Activated T-helper 1 cell treated with anti-CD3 and anti-CD28 coated beads, Interleukin-12 subunit alpha, Interleukin-12 subunit beta, Interleukin-2, Interleukin-4 antibody, amounts not matched to agents 30 ng/mL and 10 ng/mL and 1 ng/mL, durations not matched to agents 14 hours and 24 hours and 36 hours (primary cell): ENCODE data around the gene GLIPR2. TPM values are rescaled to one million over a fixed set of nuclear protein-coding genes. Genes with fewer than 3 reads are reported as not detected.

ENCODE experiments used
- DNase-seq: peaks from one replicate; pipeline ENCODE4 v3.0.0; 2021; ENCODE audit warnings: low spot score
- H3K27ac Mint-ChIP-seq: one replicate; pipeline ENCODE4 v1.8.0; 2021; ENCODE audit warnings: mild to moderate bottlenecking, mixed read lengths
- H3K27me3 Mint-ChIP-seq: one replicate; pipeline ENCODE4 v1.8.0; 2022; ENCODE audit warnings: mild to moderate bottlenecking, moderate library complexity, mixed read lengths; ENCODE audit not compliant: insufficient read depth
- H3K36me3 Mint-ChIP-seq: one replicate; pipeline ENCODE4 v1.8.0; 2021; ENCODE audit warnings: low read depth, mixed read lengths
- H3K4me1 Mint-ChIP-seq: one replicate; pipeline ENCODE4 v1.8.0; 2021; ENCODE audit warnings: low read depth, mixed read lengths
- H3K4me3 Mint-ChIP-seq: one replicate; pipeline ENCODE4 v1.8.0; 2021; ENCODE audit warnings: mild to moderate bottlenecking, moderate library complexity, mixed read lengths
- H3K9me3 Mint-ChIP-seq: one replicate; pipeline ENCODE4 v1.8.0; 2021; ENCODE audit warnings: mixed read lengths
- intact Hi-C: fragments of 100-400 bp; cut with micrococcal nuclease; formaldehyde crosslinking; loops from one replicate; pipeline ENCODE4 v1.15.1; 2024
- total RNA-seq: library from RNA; stranded (reverse); gene quantifications from 2 replicates; pipeline ENCODE4 v1.2.3, GENCODE V29; 2022

GLIPR2 gene
- total RNA-seq, 1 donor from 2014 or later = 27.5 TPM

- intact Hi-C loops = loop anchor here (1.0 kb wide), 1 partner anchor 11 kb away; no protein-coding TSS in a partner anchor
- peaks cover 90% of the 10 kb centered on the region for H3K4me1 Mint-ChIP-seq
- H3K9me3 Mint-ChIP-seq = peaks cover 2% of the 10 kb centered on the region
- H3K27me3 Mint-ChIP-seq = peaks cover 7% of the 10 kb centered on the region
- peaks cover 16% of the 10 kb centered on the region for H3K36me3 Mint-ChIP-seq
- peak overlapping the region; percentile 92 for H3K27ac Mint-ChIP-seq
- DNase-seq = peak; percentile 21
- H3K4me3 Mint-ChIP-seq = peak overlapping the region; percentile 77
These were observed 3.9 kb downstream of the GLIPR2 start for GRCh38 chr9:36140086-36141084.

- H3K9me3 Mint-ChIP-seq = peaks cover 11% of the 10 kb centered on the region
- peak overlapping the region; percentile 92 for H3K27ac Mint-ChIP-seq
- H3K27me3 Mint-ChIP-seq = no peaks in the 10 kb centered on the region
- DNase-seq = no peak
- no peak overlapping the region for H3K4me3 Mint-ChIP-seq
- peaks cover 25% of the 10 kb centered on the region for H3K36me3 Mint-ChIP-seq
- peaks cover 93% of the 10 kb centered on the region for H3K4me1 Mint-ChIP-seq
- intact Hi-C loops = no loop called here
These were observed 4.8 kb downstream of the GLIPR2 start for GRCh38 chr9:36141288-36141687.

DNA sequence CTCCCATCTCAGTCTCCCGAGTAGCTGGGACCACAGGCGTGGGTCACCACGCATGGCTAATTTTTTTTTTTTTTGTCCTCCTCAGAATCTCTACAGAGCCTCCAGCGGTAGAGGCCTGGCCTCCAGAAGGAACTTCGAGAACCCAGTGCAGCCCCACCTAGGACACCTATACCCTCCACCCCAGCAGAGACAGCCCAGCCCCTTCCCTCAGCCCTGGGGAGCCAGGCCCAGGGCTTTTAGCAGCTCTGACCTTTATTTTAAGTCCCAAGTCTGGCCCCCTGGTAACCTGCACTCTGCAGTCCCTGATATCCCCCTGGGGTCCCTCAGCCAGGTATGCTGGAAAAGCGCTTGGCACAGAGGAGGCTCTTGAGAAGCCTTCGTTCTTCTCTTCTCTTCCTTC, 5.2 kb downstream of the GLIPR2 start:
- DNase-seq = no peak
- Mint-ChIP-seq H3K4me1 (peaks cover 95% of the 10 kb centered on the region), H3K27ac (peak overlapping the region; percentile 62), H3K4me3 (no peak overlapping the region), H3K36me3 (peaks cover 27% of the 10 kb centered on the region), H3K27me3 (no peaks in the 10 kb centered on the region), H3K9me3 (peaks cover 14% of the 10 kb centered on the region)
- intact Hi-C loops = no loop called here

- intact Hi-C loops = no loop called here
- Mint-ChIP-seq H3K4me3 (peak overlapping the region; percentile 79), H3K36me3 (peaks cover 32% of the 10 kb centered on the region), H3K9me3 (peaks cover 17% of the 10 kb centered on the region), H3K4me1 (peaks cover 96% of the 10 kb centered on the region), H3K27me3 (no peaks in the 10 kb centered on the region), H3K27ac (peak overlapping the region; percentile 95)
- DNase-seq = no peak
These were observed 6.1 kb downstream of the GLIPR2 start for GRCh38 chr9:36142510-36143244.

GRCh38 chr9:36143245-36143641, 6.7 kb downstream of the GLIPR2 start:
- peaks cover 17% of the 10 kb centered on the region for H3K9me3 Mint-ChIP-seq
- DNase-seq = no peak
- peak overlapping the region; percentile 95 for H3K27ac Mint-ChIP-seq
- H3K27me3 Mint-ChIP-seq = no peaks in the 10 kb centered on the region
- peak overlapping the region; percentile 79 for H3K4me3 Mint-ChIP-seq
- H3K4me1 Mint-ChIP-seq = peaks cover 95% of the 10 kb centered on the region
- intact Hi-C loops = no loop called here
- H3K36me3 Mint-ChIP-seq = peaks cover 32% of the 10 kb centered on the region

DNA sequence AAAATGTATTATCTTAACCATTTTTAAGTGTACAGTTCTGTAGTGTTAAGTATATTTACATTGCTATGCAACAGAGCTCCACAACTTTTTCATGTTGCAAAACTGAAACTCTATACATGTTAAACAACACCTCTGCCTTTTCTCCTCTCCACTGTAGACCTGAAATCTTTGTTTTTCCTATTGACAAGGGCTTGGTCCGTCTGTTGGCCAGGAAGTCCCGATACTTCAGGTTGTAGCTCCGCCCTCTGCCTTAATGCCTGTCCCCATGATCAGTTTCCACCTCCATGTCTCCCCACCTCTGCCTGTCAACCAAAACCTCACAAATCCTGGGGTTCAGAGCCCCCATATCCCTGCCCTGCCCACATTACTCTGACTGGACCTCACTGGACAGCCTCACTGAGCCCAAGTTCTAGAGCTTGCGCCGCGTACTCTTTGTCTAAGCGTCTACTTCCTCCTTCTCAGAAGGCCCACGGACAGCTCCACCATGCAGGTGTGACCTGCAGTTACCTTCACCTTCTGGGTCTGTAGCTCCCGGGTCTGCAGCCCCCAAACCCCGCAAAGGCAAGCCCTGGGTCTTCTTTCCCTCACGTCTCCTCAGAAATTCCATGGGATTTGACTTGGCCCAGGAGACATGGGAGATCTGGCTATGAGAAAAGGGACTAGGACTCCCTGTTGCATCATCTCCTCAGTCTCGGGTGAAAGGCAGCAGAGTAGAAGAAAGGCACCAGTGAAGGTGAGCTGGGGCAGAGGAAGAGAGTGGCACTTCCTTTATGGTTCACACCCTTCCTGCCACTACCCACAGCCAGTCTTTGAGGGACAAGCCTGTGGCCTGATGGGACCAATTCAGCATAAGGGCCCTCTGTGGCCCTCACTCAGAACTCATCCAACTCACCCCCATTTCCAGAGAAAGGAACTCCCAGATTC, 8.0 kb downstream of the GLIPR2 start:
- intact Hi-C loops = loop anchor here (1.0 kb wide), 1 partner anchor 8 kb away; the partner anchor contains the start of gene GLIPR2
- peaks cover 31% of the 10 kb centered on the region for H3K36me3 Mint-ChIP-seq

GRCh38 chr9:36145970-36146369, 9.4 kb downstream of the GLIPR2 start:
- no peaks in the 10 kb centered on the region for H3K27me3 Mint-ChIP-seq
- peaks cover 32% of the 10 kb centered on the region for H3K36me3 Mint-ChIP-seq
- no peak for DNase-seq
- H3K4me1 Mint-ChIP-seq = peaks cover 87% of the 10 kb centered on the region
- H3K4me3 Mint-ChIP-seq = peak overlapping the region; percentile 79
- no peak overlapping the region for H3K27ac Mint-ChIP-seq
- H3K9me3 Mint-ChIP-seq = peaks cover 17% of the 10 kb centered on the region
- intact Hi-C loops = no loop called here

More for the DNA sequence above, 8.0 kb downstream of the GLIPR2 start:
- peak overlapping the region; percentile 95 for H3K27ac Mint-ChIP-seq
- DNase-seq = peak; percentile 17
- peaks cover 91% of the 10 kb centered on the region for H3K4me1 Mint-ChIP-seq
- peaks cover 17% of the 10 kb centered on the region for H3K9me3 Mint-ChIP-seq
- H3K27me3 Mint-ChIP-seq = no peaks in the 10 kb centered on the region
- peak overlapping the region; percentile 79 for H3K4me3 Mint-ChIP-seq

GRCh38 chr9:36146651-36147050, 10.1 kb downstream of the GLIPR2 start:
- Mint-ChIP-seq H3K27ac (no peak overlapping the region), H3K4me3 (no peak overlapping the region), H3K27me3 (no peaks in the 10 kb centered on the region), H3K36me3 (peaks cover 33% of the 10 kb centered on the region), H3K4me1 (peaks cover 87% of the 10 kb centered on the region), H3K9me3 (peaks cover 17% of the 10 kb centered on the region)
- DNase-seq = no peak
- intact Hi-C loops = no loop called here

DNA sequence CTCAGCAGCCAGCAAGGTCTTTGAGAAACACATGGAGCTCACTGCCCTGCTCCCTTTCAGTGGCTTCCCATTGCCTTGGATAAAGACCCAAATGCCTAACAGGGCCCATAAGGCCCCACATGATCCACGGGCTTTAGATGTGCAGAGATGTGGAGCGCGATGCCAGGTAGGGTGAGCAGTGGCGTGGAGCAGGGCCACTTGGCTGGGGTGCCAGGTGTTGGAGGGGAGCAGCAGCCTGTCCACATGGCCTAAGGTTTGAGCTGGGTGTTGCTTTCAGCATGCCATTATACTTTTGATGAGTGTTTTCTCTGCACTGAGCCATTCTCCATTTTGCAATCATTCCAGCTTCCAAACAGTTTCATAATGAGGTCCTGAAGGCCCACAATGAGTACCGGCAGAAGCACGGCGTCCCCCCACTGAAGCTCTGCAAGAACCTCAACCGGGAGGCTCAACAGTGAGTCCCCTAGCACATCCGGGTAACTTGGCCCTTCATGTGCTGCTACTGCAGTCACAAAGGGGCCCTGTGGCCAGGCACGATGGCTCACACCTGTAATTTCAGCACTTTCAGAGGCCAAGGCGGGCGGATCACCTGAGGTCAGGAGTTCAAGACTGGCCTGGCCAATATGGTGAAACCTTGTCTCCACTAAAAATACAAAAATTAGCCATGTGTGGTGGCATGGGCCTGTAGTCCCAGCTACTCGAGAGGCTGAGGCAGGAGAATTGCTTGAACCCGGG, 11.1 kb downstream of the GLIPR2 start:
- peaks cover 85% of the 10 kb centered on the region for H3K4me1 Mint-ChIP-seq
- H3K4me3 Mint-ChIP-seq = peak overlapping the region; percentile 9
- DNase-seq = no peak
- H3K9me3 Mint-ChIP-seq = peaks cover 17% of the 10 kb centered on the region
- peak overlapping the region; percentile 45 for H3K27ac Mint-ChIP-seq
- peaks cover 32% of the 10 kb centered on the region for H3K36me3 Mint-ChIP-seq
- intact Hi-C loops = no loop called here
- H3K27me3 Mint-ChIP-seq = no peaks in the 10 kb centered on the region

- no peaks in the 10 kb centered on the region for H3K27me3 Mint-ChIP-seq
- peaks cover 36% of the 10 kb centered on the region for H3K36me3 Mint-ChIP-seq
- intact Hi-C loops = no loop called here
- DNase-seq = peak; percentile 26
- peaks cover 83% of the 10 kb centered on the region for H3K4me1 Mint-ChIP-seq
- no peak overlapping the region for H3K27ac Mint-ChIP-seq
- no peak overlapping the region for H3K4me3 Mint-ChIP-seq
- H3K9me3 Mint-ChIP-seq = peaks cover 17% of the 10 kb centered on the region
These were observed 11.9 kb downstream of the GLIPR2 start for GRCh38 chr9:36148311-36149051.

GRCh38 chr9:36149197-36149596, 12.7 kb downstream of the GLIPR2 start:
- Mint-ChIP-seq H3K36me3 (peaks cover 37% of the 10 kb centered on the region), H3K27me3 (no peaks in the 10 kb centered on the region), H3K4me1 (peaks cover 81% of the 10 kb centered on the region), H3K27ac (no peak overlapping the region), H3K4me3 (no peak overlapping the region), H3K9me3 (peaks cover 17% of the 10 kb centered on the region)
- intact Hi-C loops = no loop called here
- DNase-seq = no peak
